Transverse colon (tissue), 3 donors: ENCODE data around the gene FA2H.

Experiments
- CTCF ChIP-seq, 5 experiments: fragments of 200-600 bp in 3 of 5; fragments of 450-650 bp in 2 of 5; sonication (generic) in 3 of 5; IDR thresholded peaks; 1 replicate in 2 of 5; 2 replicates in 3 of 5; pipeline ENCODE4 v1.5.1; 2016 to 2017; ENCODE audit warnings: antibody characterized with exemption in 5 of 5, inconsistent platforms in 3 of 5, mild to moderate bottlenecking in 2 of 5, moderate library complexity in 1 of 5
- EP300 ChIP-seq: sonication (generic); formaldehyde crosslinking; IDR thresholded peaks from one replicate; pipeline ENCODE4 v1.6.1; 2017; ENCODE audit warnings: antibody characterized with exemption, low read depth
- POLR2A ChIP-seq: fragments of 450-650 bp; IDR thresholded peaks from one replicate; pipeline ENCODE4 v1.6.1; 2016; ENCODE audit warnings: antibody characterized with exemption, mild to moderate bottlenecking, moderate library complexity

GRCh38 chr16:74691093-74691855 is 83.3 kb downstream of the FA2H start:
- TF ChIP-seq POLR2A, result no peak
- no peak for TF ChIP-seq CTCF (IDR thresholded peaks at IDR 0.05)
- TF ChIP-seq EP300, result no peak
